Activated naive CD8-positive, alpha-beta T cell (primary cell): ENCODE results near the gene PDPN.
"Not testable (repeated sequence)": the region's sequence is repeated elsewhere in the genome, so short reads cannot be mapped to it uniquely, and the experiment has no call there.

Source experiments
- H3K27ac Mint-ChIP-seq: one replicate; pipeline ENCODE4 v1.8.0; 2021; ENCODE audit warnings: mixed read lengths
- H3K27me3 Mint-ChIP-seq: one replicate; pipeline ENCODE4 v1.8.0; 2021; ENCODE audit warnings: mixed read lengths
- H3K36me3 Mint-ChIP-seq: one replicate; pipeline ENCODE4 v1.8.0; 2021; ENCODE audit warnings: mixed read lengths
- H3K4me1 Mint-ChIP-seq: one replicate; pipeline ENCODE4 v1.8.0; 2021; ENCODE audit warnings: low read depth, mixed read lengths
- H3K4me3 Mint-ChIP-seq: one replicate; pipeline ENCODE4 v1.8.0; 2021; ENCODE audit warnings: mild to moderate bottlenecking, mixed read lengths
- H3K9me3 Mint-ChIP-seq: one replicate; pipeline ENCODE4 v1.8.0; 2021; ENCODE audit warnings: low read depth, mixed read lengths

Gene PDPN

GRCh38 chr1:13556224-13556764 lies 27.3 kb upstream of the PDPN start:
- no peaks in the 10 kb centered on the region for H3K9me3 Mint-ChIP-seq
- H3K36me3 Mint-ChIP-seq: no peaks in the 10 kb centered on the region
- H3K27ac Mint-ChIP-seq: no peak overlapping the region
- no peaks in the 10 kb centered on the region for H3K27me3 Mint-ChIP-seq
- no peaks in the 10 kb centered on the region for H3K4me1 Mint-ChIP-seq
- H3K4me3 Mint-ChIP-seq: no peak overlapping the region

- H3K36me3 Mint-ChIP-seq: no peaks in the 10 kb centered on the region
- H3K27me3 Mint-ChIP-seq: no peaks in the 10 kb centered on the region
- H3K9me3 Mint-ChIP-seq: no peaks in the 10 kb centered on the region
- no peaks in the 10 kb centered on the region for H3K4me1 Mint-ChIP-seq
- H3K4me3 Mint-ChIP-seq: no peak overlapping the region
- H3K27ac Mint-ChIP-seq: no peak overlapping the region
Observed at GRCh38 chr1:13560541-13560940, 23.1 kb upstream of the PDPN start.

GRCh38 chr1:13562981-13563380 lies 20.7 kb upstream of the PDPN start:
- not testable (repeated sequence) for H3K27ac Mint-ChIP-seq, H3K4me3 Mint-ChIP-seq, H3K9me3 Mint-ChIP-seq, H3K27me3 Mint-ChIP-seq, H3K4me1 Mint-ChIP-seq, H3K36me3 Mint-ChIP-seq

DNA sequence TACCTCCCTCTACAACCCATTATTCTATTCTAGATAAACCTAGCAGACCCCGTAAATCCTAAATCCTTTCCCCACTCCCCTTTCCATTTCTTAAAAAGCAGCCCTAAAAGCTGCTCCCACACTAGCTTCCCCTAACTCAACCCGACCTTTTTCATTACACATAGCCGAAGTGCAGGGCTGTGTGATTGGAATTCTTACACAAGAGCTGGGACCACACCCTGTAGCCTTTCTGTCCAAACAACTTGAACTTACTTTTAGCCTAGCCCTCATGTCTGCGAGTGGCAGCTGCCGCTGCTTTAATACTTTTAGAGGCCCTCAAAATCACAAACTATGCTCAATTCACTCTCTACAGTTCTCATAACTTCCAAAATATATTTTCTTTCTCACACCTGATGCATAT lies 19.6 kb upstream of the PDPN start:
- H3K9me3 Mint-ChIP-seq: no peaks in the 10 kb centered on the region
- no peaks in the 10 kb centered on the region for H3K36me3 Mint-ChIP-seq
- no peak overlapping the region for H3K27ac Mint-ChIP-seq
- H3K27me3 Mint-ChIP-seq: no peaks in the 10 kb centered on the region
- H3K4me3 Mint-ChIP-seq: no peak overlapping the region
- H3K4me1 Mint-ChIP-seq: no peaks in the 10 kb centered on the region

DNA sequence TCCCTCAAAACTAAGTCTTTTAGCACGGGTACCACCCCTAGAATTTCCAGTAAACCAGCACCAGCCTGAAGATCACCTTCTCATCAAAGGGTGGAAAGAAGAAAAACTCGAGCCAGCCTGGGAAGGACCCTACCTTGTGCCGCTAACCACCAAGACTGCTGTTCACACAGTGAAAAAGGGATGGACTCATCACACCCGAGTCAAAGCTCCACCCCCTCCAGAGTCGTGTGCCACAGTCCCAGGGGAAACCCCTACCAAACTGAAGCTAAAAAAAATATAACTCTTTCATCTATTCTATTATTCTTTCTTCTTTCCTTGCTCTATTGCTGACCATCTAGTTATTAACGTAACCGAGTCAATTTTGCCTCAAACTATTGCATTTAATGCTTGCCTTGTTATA lies 13.2 kb upstream of the PDPN start:
- H3K36me3 Mint-ChIP-seq, H3K9me3 Mint-ChIP-seq, H3K27ac Mint-ChIP-seq, H3K4me1 Mint-ChIP-seq, H3K4me3 Mint-ChIP-seq, H3K27me3 Mint-ChIP-seq: not testable (repeated sequence)

DNA sequence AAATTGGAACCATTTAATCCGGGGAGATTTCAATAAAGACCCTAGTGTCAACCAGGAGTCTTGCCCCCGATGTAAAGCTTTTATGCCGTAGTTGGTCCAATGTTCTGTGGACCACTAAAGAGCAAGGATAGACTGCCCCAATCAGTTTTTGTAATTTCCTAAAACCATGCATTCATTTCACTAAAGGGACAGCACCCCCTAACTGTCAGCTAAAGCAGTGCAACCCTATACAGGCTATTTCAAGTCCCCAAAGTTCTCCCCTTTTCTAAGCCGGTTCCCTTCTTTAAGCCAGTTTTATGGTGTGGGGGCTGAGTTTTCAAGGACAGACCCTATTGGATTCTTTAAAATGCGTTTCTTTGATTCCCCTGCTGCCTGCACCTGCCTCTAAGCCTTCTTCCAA lies 12.7 kb upstream of the PDPN start:
- Mint-ChIP-seq H3K27me3 (peaks cover 5% of the 10 kb centered on the region), H3K4me1 (no peaks in the 10 kb centered on the region), H3K4me3 (no peak overlapping the region), H3K27ac (no peak overlapping the region), H3K36me3 (no peaks in the 10 kb centered on the region), H3K9me3 (no peaks in the 10 kb centered on the region)

- no peaks in the 10 kb centered on the region for H3K9me3 Mint-ChIP-seq
- peaks cover 14% of the 10 kb centered on the region for H3K27me3 Mint-ChIP-seq
- no peaks in the 10 kb centered on the region for H3K36me3 Mint-ChIP-seq
- no peaks in the 10 kb centered on the region for H3K4me1 Mint-ChIP-seq
- no peak overlapping the region for H3K4me3 Mint-ChIP-seq
- no peak overlapping the region for H3K27ac Mint-ChIP-seq
Observed at GRCh38 chr1:13573586-13573985, 10.0 kb upstream of the PDPN start.

DNA sequence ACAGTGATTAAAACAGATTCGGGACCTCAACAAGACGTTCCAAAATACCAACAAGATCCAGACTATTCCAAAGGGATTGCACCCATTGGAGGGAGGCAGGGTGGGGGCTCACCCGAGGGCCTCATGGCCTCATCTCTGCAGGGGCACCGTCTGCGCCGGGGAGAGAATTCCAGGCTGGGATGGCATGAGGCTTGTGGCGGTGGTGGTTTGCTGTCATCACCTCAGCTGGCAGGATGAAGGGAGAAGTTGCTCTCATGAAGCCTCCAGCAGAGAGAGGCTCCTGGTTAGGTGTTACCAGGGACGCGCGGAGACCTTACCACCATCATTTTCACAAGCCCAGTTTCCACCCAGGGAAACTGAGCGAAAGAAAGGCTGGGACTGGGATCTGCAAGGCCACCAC lies 6.7 kb upstream of the PDPN start:
- H3K27ac Mint-ChIP-seq: no peak overlapping the region
- H3K4me1 Mint-ChIP-seq: no peaks in the 10 kb centered on the region
- no peak overlapping the region for H3K4me3 Mint-ChIP-seq
- no peaks in the 10 kb centered on the region for H3K9me3 Mint-ChIP-seq
- H3K36me3 Mint-ChIP-seq: no peaks in the 10 kb centered on the region
- peaks cover 20% of the 10 kb centered on the region for H3K27me3 Mint-ChIP-seq

DNA sequence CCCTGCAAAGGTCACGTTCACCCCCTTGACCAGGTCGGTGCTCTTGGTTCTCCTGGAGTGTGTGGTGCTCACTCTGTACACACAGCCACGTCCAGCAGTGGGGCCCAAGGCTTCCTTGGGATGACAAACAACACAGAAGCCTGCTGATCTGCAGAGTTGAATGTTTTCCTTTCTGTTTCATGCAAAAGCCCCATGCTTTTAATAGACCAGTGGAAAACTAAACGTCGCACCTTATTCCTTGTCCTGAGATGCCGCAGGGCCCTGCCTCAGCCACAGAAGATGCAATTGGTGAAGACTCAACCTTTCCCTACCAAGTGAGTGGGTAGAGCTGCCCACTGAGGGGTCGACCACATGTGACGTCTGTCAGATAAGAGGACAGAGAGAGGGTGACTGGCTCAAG lies 5.8 kb upstream of the PDPN start:
- no peak overlapping the region for H3K4me3 Mint-ChIP-seq
- H3K27ac Mint-ChIP-seq: no peak overlapping the region
- no peaks in the 10 kb centered on the region for H3K9me3 Mint-ChIP-seq
- H3K4me1 Mint-ChIP-seq: no peaks in the 10 kb centered on the region
- peaks cover 27% of the 10 kb centered on the region for H3K27me3 Mint-ChIP-seq
- H3K36me3 Mint-ChIP-seq: no peaks in the 10 kb centered on the region

DNA sequence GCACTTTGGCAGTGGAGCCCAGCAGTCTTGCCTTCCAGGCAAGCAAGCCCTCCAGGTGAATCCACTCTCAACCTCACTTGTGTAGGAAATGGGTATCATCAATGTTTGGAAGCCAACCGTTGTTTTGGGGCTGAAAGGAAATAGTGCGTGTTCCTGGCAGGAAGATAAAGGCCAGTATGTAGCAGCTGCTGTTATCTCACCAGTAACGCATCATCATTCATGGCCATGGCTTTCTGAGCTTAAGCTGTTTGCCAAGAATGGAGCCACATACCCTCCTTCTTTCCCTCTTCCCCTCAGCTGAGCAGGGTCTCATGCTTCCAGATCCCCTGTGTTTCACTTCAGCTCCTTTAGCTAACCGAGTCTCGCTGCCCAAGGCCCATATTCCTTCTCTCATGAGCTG lies 2.2 kb upstream of the PDPN start:
- H3K9me3 Mint-ChIP-seq: no peaks in the 10 kb centered on the region
- no peaks in the 10 kb centered on the region for H3K36me3 Mint-ChIP-seq
- no peaks in the 10 kb centered on the region for H3K4me1 Mint-ChIP-seq
- no peak overlapping the region for H3K4me3 Mint-ChIP-seq
- peaks cover 30% of the 10 kb centered on the region for H3K27me3 Mint-ChIP-seq
- no peak overlapping the region for H3K27ac Mint-ChIP-seq

DNA sequence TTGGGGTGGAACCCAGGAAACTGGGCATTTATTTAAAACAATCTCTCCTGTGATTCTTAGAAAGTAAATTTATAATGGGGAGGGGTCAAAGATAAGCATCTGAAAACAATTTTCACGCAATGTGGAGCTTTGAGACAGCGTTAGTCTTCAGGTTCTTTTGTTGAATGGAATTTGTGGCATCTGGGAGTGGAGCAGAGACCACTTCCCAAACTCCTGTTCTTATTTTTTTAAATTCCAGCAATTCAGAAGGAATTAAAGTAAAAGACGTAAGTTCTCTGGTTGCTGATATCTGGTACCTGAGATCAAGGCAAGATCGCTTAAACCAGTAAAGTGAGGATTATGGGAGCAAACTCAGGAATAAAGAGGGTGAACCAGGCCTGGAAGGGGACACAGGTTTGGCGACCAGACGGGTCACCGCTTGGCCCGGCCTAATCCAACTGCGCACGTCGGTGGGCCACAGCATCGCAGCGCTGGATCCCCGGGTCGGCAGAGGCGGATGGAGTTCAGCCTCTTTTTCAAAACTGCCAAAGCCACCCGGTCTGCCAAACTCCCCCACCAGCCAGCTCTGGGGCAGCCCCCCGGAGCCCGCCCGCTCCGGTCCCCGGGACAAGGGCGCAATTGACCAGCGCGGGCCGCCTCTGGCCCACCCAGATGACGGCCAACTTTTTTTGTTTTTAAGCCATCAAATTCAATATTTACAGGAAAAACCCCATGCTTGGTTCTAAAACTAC lies 754 bp upstream of the PDPN start:
- no peak overlapping the region for H3K4me3 Mint-ChIP-seq
- no peaks in the 10 kb centered on the region for H3K36me3 Mint-ChIP-seq
- H3K27me3 Mint-ChIP-seq: peaks cover 30% of the 10 kb centered on the region
- no peaks in the 10 kb centered on the region for H3K4me1 Mint-ChIP-seq
- H3K9me3 Mint-ChIP-seq: no peaks in the 10 kb centered on the region
- no peak overlapping the region for H3K27ac Mint-ChIP-seq

DNA sequence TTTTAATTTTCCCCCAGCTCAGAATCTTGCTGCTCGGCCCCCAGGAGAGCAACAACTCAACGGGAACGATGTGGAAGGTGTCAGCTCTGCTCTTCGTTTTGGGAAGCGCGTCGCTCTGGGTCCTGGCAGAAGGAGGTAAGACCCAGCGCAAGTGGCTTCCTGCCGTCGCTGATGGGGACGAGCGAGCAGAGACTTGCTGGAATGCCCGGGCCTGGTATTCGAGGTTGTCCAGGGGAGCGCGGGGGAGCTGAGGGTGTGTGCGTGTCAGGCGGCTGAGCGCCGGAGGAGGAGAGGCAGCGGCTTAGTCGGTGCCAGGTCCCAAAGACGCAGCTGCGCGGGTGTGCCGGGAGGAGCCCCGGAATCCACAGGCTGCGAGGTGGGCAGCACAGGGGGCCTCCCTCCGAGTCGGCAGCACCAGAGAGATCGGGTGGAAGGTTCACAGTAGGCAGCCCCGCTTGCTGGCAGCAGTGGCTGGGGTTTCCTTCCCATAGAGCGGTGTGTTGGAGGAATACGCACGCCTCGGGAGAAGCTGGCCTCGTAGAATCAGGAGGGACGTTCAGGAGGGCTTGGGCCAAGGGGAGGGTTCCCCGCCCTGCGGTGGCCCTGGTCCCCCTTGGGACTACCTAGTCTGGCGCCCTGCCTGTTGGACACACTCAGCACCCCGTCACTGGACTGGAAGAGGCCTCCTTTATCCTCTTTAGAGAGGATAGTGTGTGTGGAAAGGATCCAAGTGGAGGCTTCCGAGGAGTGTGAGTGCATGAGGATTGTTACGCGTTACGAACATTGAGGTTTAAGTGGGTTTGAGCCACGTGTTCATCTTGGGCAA lies 547 bp downstream of the PDPN start:
- Mint-ChIP-seq H3K36me3 (no peaks in the 10 kb centered on the region), H3K9me3 (no peaks in the 10 kb centered on the region), H3K4me3 (no peak overlapping the region), H3K4me1 (no peaks in the 10 kb centered on the region), H3K27ac (no peak overlapping the region), H3K27me3 (peaks cover 27% of the 10 kb centered on the region)

- Mint-ChIP-seq H3K4me3 (no peak overlapping the region), H3K4me1 (no peaks in the 10 kb centered on the region), H3K9me3 (no peaks in the 10 kb centered on the region), H3K36me3 (no peaks in the 10 kb centered on the region), H3K27ac (no peak overlapping the region), H3K27me3 (peaks cover 24% of the 10 kb centered on the region)
Observed at GRCh38 chr1:13584876-13585611, 1.4 kb downstream of the PDPN start.

GRCh38 chr1:13585612-13585991 lies 2.0 kb downstream of the PDPN start:
- H3K27ac Mint-ChIP-seq: no peak overlapping the region
- H3K4me3 Mint-ChIP-seq: no peak overlapping the region
- H3K36me3 Mint-ChIP-seq: no peaks in the 10 kb centered on the region
- no peaks in the 10 kb centered on the region for H3K9me3 Mint-ChIP-seq
- peaks cover 29% of the 10 kb centered on the region for H3K27me3 Mint-ChIP-seq
- H3K4me1 Mint-ChIP-seq: no peaks in the 10 kb centered on the region

DNA sequence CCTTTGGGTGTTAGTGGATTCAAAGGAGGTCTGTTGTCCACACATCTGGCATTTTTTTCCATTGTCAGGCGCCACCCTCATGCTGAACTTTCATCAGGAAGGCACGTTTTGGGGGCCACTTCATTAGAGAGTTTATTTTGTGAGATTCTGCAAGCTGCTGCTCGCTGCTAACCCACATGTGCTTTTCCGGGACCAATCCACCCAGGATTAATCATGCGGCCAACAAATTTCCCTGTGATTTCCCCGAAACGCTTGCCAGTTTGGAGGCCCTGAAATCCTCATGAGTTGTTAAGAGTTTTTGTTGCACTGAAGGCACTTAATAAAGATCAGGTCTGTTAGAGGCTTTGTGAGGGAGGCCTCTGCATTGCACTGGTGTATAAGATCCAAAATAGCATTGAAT lies 2.4 kb downstream of the PDPN start:
- H3K4me3 Mint-ChIP-seq: no peak overlapping the region
- H3K27ac Mint-ChIP-seq: no peak overlapping the region
- H3K9me3 Mint-ChIP-seq: no peaks in the 10 kb centered on the region
- no peaks in the 10 kb centered on the region for H3K4me1 Mint-ChIP-seq
- no peaks in the 10 kb centered on the region for H3K36me3 Mint-ChIP-seq
- H3K27me3 Mint-ChIP-seq: peaks cover 29% of the 10 kb centered on the region
